ENCODE results near the gene SPATA31C1.

DNA sequence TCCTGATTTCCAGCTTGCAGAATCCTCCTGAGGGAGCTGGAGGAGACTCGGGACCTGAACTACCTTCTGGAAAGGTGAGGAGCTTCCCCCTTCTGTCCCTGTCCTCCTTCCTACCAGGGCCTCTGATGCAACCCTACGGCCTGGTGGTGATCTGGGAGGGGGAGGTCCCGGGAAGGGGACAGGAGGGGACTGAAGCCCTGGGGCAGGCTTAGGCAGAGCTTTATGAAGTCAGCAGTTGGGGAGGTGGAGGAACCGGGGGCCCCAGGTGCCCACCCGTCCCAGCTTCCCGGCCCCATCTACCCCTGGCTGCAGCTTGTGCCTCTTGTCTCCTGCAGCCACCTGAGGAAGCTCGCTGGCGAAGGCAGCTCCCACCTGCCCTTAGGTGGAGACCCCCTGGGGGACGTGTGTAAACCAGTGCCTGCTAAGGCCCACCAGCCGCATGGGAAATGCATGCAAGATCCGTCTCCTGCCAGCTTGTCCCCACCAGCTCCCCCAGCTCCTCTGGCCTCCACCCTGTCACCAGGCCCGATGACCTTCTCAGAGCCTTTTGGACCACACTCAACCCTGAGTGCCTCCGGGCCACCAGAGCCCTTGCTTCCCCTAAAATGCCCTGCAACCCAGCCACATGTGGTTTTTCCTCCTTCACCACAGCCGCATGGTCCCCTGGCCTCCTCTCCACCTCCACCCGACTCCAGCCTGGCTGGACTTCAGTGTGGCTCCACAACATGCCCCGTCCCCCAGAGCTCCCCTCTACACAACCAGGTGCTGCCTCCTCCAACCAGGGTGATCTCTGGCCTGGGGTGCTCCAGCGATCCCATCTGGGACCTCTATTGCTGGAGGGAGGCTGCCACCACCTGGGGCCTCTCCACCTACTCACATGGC lies 32.9 kb upstream of the SPATA31C1 start:
- TF ChIP-seq POLR2A (IDR thresholded peaks at IDR 0.05; ENCODE audit: low read depth) (no peak), POLR2AphosphoS5 (IDR thresholded peaks at IDR 0.05) (no peak)
- TF ChIP-seq, protein P1, sequence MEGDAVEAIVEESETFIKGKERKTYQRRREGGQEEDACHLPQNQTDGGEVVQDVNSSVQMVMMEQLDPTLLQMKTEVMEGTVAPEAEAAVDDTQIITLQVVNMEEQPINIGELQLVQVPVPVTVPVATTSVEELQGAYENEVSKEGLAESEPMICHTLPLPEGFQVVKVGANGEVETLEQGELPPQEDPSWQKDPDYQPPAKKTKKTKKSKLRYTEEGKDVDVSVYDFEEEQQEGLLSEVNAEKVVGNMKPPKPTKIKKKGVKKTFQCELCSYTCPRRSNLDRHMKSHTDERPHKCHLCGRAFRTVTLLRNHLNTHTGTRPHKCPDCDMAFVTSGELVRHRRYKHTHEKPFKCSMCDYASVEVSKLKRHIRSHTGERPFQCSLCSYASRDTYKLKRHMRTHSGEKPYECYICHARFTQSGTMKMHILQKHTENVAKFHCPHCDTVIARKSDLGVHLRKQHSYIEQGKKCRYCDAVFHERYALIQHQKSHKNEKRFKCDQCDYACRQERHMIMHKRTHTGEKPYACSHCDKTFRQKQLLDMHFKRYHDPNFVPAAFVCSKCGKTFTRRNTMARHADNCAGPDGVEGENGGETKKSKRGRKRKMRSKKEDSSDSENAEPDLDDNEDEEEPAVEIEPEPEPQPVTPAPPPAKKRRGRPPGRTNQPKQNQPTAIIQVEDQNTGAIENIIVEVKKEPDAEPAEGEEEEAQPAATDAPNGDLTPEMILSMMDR (IDR thresholded peaks at IDR 0.05): no peak

Measured in esophagus muscularis mucosa (tissue), 3 donors.